IgD-negative memory B cell (primary cell): Measurements from ENCODE around the gene NCOR2. TPM values are rescaled to one million over a fixed set of nuclear protein-coding genes. Genes with fewer than 3 reads are reported as not detected.

Experiments used
- H3K27ac Mint-ChIP-seq, 3 donors: one replicate each; pipeline ENCODE4 v1.8.0; 2020 to 2022; ENCODE audit warnings: mild to moderate bottlenecking in 3 of 3, mixed read lengths in 3 of 3, moderate library complexity in 1 of 3
- H3K27me3 Mint-ChIP-seq: one replicate; pipeline ENCODE4 v1.8.0; 2021; ENCODE audit warnings: mixed read lengths
- H3K36me3 Mint-ChIP-seq: one replicate; pipeline ENCODE4 v1.8.0; 2020; ENCODE audit warnings: mild to moderate bottlenecking, mixed read lengths
- H3K4me1 Mint-ChIP-seq, 3 donors: one replicate each; pipeline ENCODE4 v1.8.0; 2020 to 2022; ENCODE audit warnings: mixed read lengths in 3 of 3, mild to moderate bottlenecking in 1 of 3
- H3K4me3 Mint-ChIP-seq, 4 donors: one replicate each; pipeline ENCODE4 v1.8.0; 2020 to 2022; ENCODE audit warnings: mild to moderate bottlenecking in 4 of 4, mixed read lengths in 4 of 4, moderate library complexity in 3 of 4
- H3K9me3 Mint-ChIP-seq, 3 donors: one replicate each; pipeline ENCODE4 v1.8.0; 2020 to 2021; ENCODE audit warnings: mixed read lengths in 3 of 3, mild to moderate bottlenecking in 1 of 3
- polyA plus RNA-seq: library from polyadenylated mRNA; unstranded; fragments of 300-500 nt; fragmentation: Illumina TruSeq; gene quantifications from one replicate; pipeline ENCODE4 v1.2.3, GENCODE V29; 2021

Gene NCOR2
- polyA plus RNA-seq, 1 donor from 2014 or later: 9.9 TPM

GRCh38 chr12:124539084-124540041 is 28.0 kb downstream of the NCOR2 start:
- Mint-ChIP-seq H3K27ac (peak overlapping the region in 2 of 3 donors; percentile 76 to 91), H3K4me3 (peak overlapping the region in 1 of 4 donors; percentile 3), H3K4me1 (peaks cover 15 to 26% (median 24%) of the 10 kb centered on the region in 3 donors), H3K27me3 (no peaks in the 10 kb centered on the region), H3K9me3 (no peaks in the 10 kb centered on the region), H3K36me3 (peaks cover 3% of the 10 kb centered on the region)

- Mint-ChIP-seq H3K36me3 (peaks cover 3% of the 10 kb centered on the region), H3K27ac (peak overlapping the region in 1 of 3 donors; percentile 91)
Observed at GRCh38 chr12:124538194-124539082, 29.0 kb downstream of the NCOR2 start.

DNA sequence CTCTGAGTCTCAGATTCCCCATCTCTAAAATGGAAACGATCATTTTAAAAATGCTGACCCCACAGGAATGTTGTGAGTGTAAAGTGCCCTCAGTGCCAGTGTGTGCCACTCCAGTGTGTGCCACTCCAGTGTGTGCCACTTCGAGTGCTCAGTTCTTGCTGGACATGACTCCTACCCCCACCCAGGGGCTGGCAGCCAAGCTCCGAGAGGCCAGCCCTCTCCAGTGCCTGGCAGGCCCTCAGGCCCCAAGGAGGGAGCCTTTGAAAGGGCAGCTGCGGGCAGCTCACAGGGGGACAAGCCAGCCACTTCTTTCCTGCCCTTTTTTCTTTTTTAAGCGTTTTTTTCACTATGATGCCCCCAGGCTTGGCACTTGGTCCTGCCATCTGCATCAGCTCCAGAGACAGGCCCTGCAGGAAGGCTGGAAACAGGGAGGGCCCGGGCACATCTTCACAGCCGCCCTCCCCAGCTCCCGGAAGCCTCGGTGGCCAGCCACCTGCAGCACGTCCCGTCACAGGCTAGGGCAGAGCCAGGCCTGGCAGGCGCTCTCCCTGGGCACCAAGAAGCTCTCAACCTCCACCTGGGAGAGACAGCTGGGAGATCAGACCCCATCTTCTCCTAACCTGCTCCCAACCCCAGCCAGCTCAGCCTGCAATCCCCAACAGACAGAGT is 29.8 kb downstream of the NCOR2 start:
- H3K4me3 Mint-ChIP-seq: no peak overlapping the region
- no peak overlapping the region for H3K27ac Mint-ChIP-seq
- H3K9me3 Mint-ChIP-seq: no peaks in the 10 kb centered on the region
- H3K4me1 Mint-ChIP-seq: peaks cover 10 to 16% (median 14%) of the 10 kb centered on the region in 3 donors
- no peaks in the 10 kb centered on the region for H3K27me3 Mint-ChIP-seq
- H3K36me3 Mint-ChIP-seq: peaks cover 3% of the 10 kb centered on the region

More at GRCh38 chr12:124538194-124539082, 29.0 kb downstream of the NCOR2 start:
- H3K27me3 Mint-ChIP-seq: no peaks in the 10 kb centered on the region
- peak overlapping the region in 2 of 4 donors; percentile 61 to 77 for H3K4me3 Mint-ChIP-seq
- H3K4me1 Mint-ChIP-seq: peaks cover 10 to 21% (median 17%) of the 10 kb centered on the region in 3 donors
- no peaks in the 10 kb centered on the region for H3K9me3 Mint-ChIP-seq

DNA sequence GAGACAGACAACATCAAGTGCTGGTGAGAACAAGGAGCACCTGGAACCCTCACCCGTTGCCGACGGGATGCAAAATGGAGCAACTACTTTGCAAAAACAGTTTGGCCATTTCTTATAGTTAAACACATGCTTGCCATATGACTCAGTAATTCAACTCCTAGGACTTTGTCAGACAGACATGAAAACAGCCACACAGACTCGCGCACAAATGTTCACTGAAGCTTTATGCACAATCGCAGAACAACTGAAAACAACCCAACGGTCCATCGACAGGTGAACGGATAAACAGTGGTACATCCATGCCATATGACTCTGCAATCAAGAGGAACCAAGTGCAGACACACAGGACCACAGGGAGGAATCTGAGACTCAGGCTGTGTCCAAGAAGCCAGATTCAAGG is 30.8 kb downstream of the NCOR2 start:
- Mint-ChIP-seq H3K4me1 (peaks cover 10 to 15% (median 14%) of the 10 kb centered on the region in 3 donors), H3K36me3 (peaks cover 3% of the 10 kb centered on the region), H3K27me3 (no peaks in the 10 kb centered on the region), H3K27ac (peak overlapping the region in 2 of 3 donors; percentile 44 to 74), H3K4me3 (peak overlapping the region in 1 of 4 donors; percentile 39), H3K9me3 (no peaks in the 10 kb centered on the region)

GRCh38 chr12:124534776-124535740 is 32.4 kb downstream of the NCOR2 start:
- Mint-ChIP-seq H3K4me3 (no peak overlapping the region), H3K36me3 (peaks cover 3% of the 10 kb centered on the region), H3K27me3 (no peaks in the 10 kb centered on the region), H3K4me1 (peaks cover 10 to 15% (median 14%) of the 10 kb centered on the region in 3 donors), H3K9me3 (no peaks in the 10 kb centered on the region), H3K27ac (no peak overlapping the region)

GRCh38 chr12:124533456-124533855 is 34.0 kb downstream of the NCOR2 start:
- H3K4me3 Mint-ChIP-seq: no peak overlapping the region
- no peaks in the 10 kb centered on the region for H3K9me3 Mint-ChIP-seq
- no peaks in the 10 kb centered on the region for H3K27me3 Mint-ChIP-seq
- H3K4me1 Mint-ChIP-seq: peaks cover 4 to 14% (median 5%) of the 10 kb centered on the region in 3 donors
- H3K27ac Mint-ChIP-seq: no peak overlapping the region
- H3K36me3 Mint-ChIP-seq: peaks cover 3% of the 10 kb centered on the region

GRCh38 chr12:124532967-124533366 is 34.4 kb downstream of the NCOR2 start:
- H3K36me3 Mint-ChIP-seq: peaks cover 3% of the 10 kb centered on the region
- H3K27me3 Mint-ChIP-seq: no peaks in the 10 kb centered on the region
- peaks cover under 1 to 18% (median 3%) of the 10 kb centered on the region in 3 donors for H3K4me1 Mint-ChIP-seq
- no peak overlapping the region for H3K4me3 Mint-ChIP-seq
- H3K9me3 Mint-ChIP-seq: no peaks in the 10 kb centered on the region
- H3K27ac Mint-ChIP-seq: no peak overlapping the region

DNA sequence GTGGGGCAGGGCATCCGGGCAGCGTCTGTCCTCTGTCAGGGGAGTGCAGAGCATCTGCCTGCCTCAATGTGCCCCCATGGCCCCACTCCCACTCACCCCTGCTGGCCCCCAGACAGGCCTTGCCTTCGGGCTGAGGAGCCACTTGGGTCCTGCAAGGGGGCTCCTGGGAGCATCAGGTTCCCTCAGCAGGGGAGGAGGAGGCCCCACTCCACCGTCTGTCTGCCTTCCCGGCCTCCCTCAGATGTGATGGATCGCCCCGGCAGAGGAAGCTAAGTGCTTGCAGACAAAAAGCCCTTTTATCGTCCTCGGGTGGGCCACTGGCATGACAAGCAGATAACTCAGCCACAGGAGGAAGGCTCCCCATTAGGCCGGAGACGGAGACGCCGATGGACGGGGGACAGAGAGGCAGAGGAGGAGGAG is 35.1 kb downstream of the NCOR2 start:
- peaks cover 3% of the 10 kb centered on the region for H3K36me3 Mint-ChIP-seq
- no peaks in the 10 kb centered on the region for H3K27me3 Mint-ChIP-seq
- no peaks in the 10 kb centered on the region for H3K9me3 Mint-ChIP-seq
- H3K4me3 Mint-ChIP-seq: no peak overlapping the region
- peaks cover 0 to 18% (median 3%) of the 10 kb centered on the region in 3 donors for H3K4me1 Mint-ChIP-seq
- H3K27ac Mint-ChIP-seq: no peak overlapping the region

- Mint-ChIP-seq H3K27me3 (no peaks in the 10 kb centered on the region), H3K27ac (no peak overlapping the region), H3K4me1 (peaks cover 0 to 16% (median 3%) of the 10 kb centered on the region in 3 donors), H3K36me3 (peaks cover 3% of the 10 kb centered on the region), H3K9me3 (no peaks in the 10 kb centered on the region), H3K4me3 (no peak overlapping the region)
Observed at GRCh38 chr12:124531906-124532305, 35.5 kb downstream of the NCOR2 start.

DNA sequence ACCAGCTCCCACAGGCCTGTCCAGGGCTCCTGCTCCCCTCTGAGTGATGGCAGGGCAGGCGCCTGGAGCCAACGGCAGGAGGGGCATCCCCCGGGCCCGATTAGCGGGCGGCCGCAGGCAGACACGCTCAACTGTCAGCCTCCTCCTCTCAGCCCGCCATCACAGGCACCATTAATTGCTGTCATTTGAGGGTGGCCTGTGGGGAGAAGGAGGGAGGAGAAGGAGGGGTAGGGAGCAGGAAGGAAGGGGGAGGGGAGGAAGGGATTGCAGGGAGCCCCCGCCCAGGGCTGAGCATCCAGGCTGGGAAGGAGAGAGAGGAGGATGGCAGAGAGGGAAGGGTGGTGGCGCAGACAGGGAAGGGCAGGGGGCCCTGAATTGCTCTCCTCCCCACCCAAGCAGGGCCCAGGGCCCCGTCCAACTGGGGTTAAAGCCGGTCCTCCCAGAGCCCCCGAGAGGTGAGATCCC is 36.1 kb downstream of the NCOR2 start:
- H3K4me3 Mint-ChIP-seq: no peak overlapping the region
- no peak overlapping the region for H3K27ac Mint-ChIP-seq
- H3K27me3 Mint-ChIP-seq: no peaks in the 10 kb centered on the region

DNA sequence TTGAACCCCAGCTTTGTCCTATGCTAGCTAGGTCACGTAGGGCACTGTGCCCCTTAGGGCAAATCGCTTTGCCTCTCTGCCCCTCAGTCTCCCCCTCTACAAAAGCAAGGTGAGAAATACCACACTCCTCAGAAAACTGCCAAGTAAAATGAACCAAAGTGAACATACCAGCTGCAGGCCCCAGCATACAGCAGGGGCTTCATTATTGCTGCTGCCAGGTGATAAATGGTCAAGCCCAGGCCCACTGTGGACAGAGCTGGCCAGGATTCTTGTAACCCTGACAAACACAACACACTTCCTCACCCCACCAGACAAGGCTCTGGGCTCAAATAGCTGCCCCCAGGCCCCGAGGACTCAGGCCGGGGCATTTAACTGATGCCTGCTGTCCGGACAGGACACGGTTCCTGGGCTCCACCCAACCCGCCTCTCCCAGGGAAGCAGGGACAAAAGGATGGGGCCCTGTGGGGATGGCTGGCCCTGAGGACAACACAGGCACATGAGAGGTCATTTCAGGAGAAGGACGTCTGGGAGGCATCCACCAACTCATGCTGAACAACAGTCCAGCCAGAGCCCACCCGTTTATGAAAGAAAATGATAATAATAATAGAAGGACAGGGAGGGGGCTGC is 36.7 kb downstream of the NCOR2 start:
- Mint-ChIP-seq H3K27ac (no peak overlapping the region), H3K27me3 (no peaks in the 10 kb centered on the region), H3K9me3 (no peaks in the 10 kb centered on the region), H3K36me3 (no peaks in the 10 kb centered on the region), H3K4me1 (peaks cover 0 to 11% (median 0%) of the 10 kb centered on the region in 3 donors), H3K4me3 (no peak overlapping the region)

More for the DNA sequence above, 36.1 kb downstream of the NCOR2 start:
- Mint-ChIP-seq H3K9me3 (no peaks in the 10 kb centered on the region), H3K36me3 (no peaks in the 10 kb centered on the region), H3K4me1 (peaks cover 0 to 11% (median 0%) of the 10 kb centered on the region in 3 donors)

GRCh38 chr12:124529565-124530276 is 37.7 kb downstream of the NCOR2 start:
- Mint-ChIP-seq H3K36me3 (no peaks in the 10 kb centered on the region), H3K4me1 (peaks cover 0 to 10% (median 2%) of the 10 kb centered on the region in 3 donors), H3K9me3 (no peaks in the 10 kb centered on the region), H3K27me3 (no peaks in the 10 kb centered on the region), H3K4me3 (peak overlapping the region in 1 of 4 donors; percentile 8), H3K27ac (no peak overlapping the region)
